HuH-7.5 (cell line): ENCODE data around the gene TSPOAP1.
A peak's percentile ranks its signal among the peaks of the same experiment; 100 is the strongest.

Experiments used
- DNase-seq: peaks from one replicate; pipeline ENCODE4 v3.0.0; 2011; ENCODE audit warnings: low spot score

TSPOAP1 gene

DNA sequence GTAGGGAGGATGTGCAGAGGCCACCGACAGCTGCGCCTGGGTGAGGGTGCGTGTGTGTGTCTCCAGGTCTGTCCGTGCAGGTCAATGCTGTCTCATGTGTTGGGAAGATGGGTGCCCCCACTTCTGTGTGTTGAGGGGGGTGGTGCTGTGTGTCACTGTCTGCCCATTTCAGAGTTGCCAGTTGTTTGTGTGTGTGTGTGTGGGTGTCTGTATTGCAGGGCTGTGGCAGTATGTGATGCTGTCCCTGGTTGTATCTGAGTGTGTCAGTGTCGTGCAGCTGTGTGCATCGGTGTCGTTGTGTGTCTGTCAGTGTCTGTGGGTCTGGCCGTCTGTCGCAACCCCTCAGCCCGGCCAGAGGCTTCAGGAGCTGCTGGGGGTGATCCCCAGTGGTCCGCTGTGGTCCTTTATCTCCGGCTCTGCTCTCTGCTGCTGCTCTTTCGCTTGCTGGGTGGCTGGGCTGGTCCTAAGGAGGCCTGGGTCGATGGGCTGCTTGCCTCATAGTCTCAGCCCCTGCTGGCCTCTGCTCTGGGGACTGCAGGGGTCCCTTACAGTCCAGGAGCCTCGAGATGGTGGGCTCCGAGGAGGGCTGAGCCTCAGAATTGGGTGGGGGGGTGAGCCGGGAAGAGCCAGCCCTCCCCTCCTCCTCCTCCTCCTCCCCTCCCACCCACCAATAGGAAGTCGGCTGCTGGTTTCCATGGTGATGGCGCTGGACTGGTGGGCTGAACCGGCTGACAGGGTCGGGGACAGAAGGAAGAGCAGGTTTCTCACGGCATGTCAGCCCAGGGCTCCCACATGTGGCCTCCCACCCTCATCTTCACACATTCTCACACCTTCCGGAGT, at the start of gene TSPOAP1:
Gene TSPOAP1 (minus strand): TSS at position 601 of the 840 bp plus-strand sequence. CDS start 875 bp downstream, outside the sequence.
- no peak for DNase-seq

DNA sequence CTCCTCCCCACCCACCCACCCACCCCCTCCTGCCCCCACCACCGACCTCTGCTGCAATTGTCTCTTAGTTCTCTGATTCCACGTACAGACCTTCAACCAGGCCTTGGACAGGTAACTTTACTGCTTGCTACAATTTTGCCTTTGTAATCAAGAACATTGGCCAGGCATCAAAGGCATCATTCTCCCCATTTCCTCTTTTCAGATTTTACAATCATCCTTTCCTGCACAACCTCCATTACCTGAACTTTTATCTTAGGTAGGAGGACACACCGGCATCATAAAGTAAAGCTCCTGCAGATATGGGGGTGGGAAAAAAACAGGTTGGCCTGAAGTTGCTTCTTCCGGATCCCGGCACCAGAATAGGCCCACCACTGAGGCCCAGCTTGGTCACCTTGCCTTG, 49.1 kb upstream of the TSPOAP1 start:
- no peak for DNase-seq

DNA sequence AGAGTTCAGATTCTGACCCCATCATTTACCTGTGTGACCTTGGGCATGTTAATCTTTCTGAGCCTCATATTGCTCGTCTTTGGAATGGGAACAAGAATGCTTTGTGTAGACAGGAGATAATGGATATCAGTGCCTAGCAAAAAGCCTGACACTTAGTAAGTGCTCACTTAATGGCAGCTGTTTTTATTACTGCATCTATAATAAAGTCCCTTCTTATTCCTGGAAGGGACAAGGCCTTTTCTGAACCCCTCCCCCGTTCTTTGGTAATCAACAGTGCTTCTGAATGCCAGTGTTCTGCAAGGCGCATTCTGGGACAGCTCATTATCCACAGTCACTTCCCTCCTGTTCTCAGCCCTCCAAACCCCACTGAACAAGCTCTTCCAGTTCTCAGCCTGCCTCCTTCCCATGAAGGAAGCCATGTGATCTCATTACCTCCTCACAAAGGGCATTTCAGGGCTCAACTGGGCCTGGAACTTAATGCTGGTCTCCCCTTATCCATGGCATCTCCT, 48.6 kb upstream of the TSPOAP1 start:
- DNase-seq, result no peak

- no peak for DNase-seq
Observed at GRCh38 chr17:58376472-58377000, 47.9 kb upstream of the TSPOAP1 start.

DNA sequence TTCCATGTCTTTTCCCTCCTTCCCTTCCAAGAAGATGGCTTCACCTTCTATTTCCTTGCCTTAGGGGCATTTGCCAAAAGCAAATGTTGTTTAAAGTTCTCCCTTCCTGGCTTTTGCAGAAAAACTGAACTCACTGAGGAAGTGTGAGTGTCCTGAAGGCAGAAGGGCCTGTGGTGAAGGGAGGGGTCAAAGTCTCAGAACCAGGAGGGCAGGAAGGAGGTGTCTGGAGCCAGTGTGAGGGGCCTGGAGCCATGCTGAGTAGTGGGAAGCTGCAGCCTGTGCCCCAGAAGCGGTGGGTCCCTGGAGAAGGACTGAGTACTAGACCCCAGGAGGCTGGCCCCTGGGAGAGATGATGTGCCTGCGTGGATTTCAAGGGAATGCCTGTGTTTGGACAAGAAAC, 47.2 kb upstream of the TSPOAP1 start:
- no peak for DNase-seq

DNA sequence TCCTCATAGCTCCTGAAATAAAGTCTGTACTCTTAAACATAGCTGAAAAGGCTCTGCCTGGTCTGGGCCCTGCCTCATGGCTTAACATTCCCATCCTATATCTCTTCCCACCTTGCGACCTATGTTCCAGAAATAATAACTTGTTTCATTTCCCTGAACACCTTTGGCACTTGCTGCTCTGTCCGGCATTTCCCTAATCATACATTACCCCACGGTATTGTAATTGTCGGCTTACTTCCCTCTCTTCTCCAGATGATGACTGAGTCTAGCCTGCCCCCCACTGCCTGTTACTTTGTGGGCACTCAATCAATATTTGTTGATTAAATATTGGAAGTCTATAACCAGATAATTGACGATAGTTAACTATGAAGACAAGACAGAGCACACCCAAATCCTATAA, 46.7 kb upstream of the TSPOAP1 start:
- no peak for DNase-seq

DNA sequence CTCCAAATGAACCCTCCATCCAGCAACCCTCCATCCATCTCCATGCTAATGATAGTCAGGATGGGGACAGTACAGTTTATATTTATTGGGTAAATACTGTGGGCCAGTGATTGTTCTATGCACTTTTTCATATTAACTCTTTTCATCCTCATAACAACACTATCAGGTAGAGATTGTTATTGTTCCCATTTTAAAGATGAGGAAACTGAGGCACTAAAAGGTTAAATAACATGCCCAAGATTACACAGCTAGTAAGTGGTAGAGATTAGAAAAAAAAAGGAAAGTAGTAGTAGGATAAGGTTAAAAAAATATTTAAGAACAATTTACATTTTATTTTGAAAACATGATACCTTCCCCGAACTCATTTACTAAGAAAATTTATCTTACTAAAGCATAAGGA, 45.3 kb upstream of the TSPOAP1 start:
- DNase-seq, result no peak

- no peak for DNase-seq
Observed at GRCh38 chr17:58373003-58373402, 44.4 kb upstream of the TSPOAP1 start.

DNA sequence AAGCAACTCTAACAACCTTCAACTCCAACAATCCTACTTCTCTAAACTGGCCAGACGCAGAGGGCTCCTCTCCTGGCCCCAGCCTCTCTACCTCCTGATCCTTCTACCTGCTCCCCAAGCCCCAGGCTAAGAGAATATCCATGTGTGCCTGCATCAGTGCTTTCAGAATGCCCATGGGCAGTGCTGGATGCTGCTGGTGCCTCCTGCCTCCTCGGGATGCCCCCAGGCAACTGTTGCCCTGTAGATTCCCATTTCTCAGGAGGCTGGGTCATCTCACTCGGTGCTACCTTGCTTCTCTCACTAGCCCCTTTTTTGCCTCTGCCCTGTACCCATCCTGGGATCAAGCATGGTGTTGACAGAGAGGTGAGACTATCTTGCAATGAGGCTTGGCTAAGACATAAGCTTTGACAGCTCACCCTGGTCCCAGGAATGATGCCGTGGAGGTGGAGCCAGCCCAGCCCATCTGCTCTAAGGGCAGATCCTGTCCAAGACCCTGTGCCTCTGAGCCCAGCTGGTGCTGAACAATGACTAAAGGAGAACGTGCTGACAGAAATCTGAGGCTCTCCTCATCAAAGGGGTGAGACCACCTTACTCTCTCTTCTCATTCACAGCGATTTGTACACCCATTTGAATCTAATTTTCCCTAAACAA, 42.8 kb upstream of the TSPOAP1 start:
- DNase-seq, result no peak

- DNase-seq, result no peak
Observed at GRCh38 chr17:58370716-58371115, 42.1 kb upstream of the TSPOAP1 start.

DNA sequence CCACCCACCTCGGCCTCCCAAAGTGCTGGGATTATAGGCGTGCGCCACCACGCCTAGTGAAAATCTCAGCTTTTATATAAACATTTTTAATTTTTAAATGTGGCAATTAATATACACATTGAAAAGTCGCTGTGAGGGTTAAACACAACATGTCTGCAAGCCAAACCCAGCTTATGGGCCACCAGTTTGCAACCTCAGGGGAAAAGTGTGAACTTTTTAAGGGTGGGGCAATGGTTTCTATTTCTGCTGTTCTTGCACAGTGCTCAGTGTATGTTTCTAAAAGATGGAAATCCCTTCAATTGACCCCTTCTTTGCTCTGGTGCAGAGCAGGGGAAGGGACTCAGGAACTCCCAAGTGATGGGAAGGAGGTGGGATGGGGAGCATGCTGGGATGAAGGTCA, 41.7 kb upstream of the TSPOAP1 start:
- no peak for DNase-seq

GRCh38 chr17:58369214-58370031, 40.8 kb upstream of the TSPOAP1 start:
- peak; percentile 59 for DNase-seq

- DNase-seq, result no peak
Observed at GRCh38 chr17:58368860-58369213, 40.2 kb upstream of the TSPOAP1 start.

DNA sequence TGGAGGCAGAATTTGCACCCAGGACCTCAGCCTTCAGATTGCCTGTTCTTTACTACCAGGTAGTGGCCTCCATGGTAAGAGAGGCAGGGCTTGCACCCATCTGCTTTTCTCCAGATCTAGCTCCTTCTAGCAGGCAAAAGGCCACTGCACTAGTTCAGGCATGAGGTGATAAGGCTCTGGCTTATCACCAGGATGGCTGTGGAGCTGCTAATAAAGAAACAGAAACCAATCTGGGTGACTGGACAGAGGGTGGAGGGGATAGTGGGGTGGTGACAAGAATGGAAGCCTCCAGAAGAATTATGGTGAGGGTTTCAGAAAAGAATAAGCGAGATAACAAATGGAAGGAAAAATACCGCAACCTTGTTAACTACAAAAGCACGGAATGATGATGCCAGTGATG, 38.9 kb upstream of the TSPOAP1 start:
- no peak for DNase-seq

- no peak for DNase-seq
Observed at GRCh38 chr17:58365980-58366595, 37.5 kb upstream of the TSPOAP1 start.

GRCh38 chr17:58365185-58365979, 36.8 kb upstream of the TSPOAP1 start:
- DNase-seq, result no peak

GRCh38 chr17:58364270-58364942, 35.8 kb upstream of the TSPOAP1 start:
- DNase-seq, result peak; percentile 75

GRCh38 chr17:58363457-58364185, 35.0 kb upstream of the TSPOAP1 start:
- DNase-seq, result no peak

DNA sequence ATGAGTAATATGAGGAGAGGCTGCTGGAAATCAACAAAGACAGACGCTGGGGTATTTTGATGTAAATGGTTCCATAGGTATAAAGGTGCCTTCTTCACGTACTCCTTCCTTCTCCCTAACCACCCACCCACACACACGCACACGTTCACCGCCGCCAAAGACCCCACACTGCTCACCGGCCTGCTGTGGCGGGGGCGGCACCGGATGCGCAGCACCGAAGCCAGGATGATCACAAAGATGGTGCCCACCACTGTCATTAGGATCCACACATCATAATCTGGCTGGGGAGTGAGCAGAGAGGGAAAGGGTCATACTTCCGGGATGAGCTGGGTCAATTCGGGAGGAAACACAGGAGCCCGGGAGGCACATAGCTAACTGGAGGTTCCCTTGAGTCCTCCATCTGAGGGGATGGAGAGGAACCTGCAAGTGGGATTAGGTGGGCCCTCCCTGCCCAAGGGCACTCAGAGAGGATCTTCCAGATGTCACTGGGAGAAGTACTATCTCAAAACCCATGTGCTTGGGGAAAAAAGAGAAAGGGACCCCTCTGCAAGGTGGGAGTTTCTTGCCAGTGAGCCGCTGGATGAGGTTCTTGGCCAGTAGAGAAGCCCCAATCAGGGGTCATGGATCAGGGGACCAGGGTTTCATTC, 33.9 kb upstream of the TSPOAP1 start:
- no peak for DNase-seq
